Non-pigmented ciliary epithelial cell (primary cell): ENCODE results near the gene COL12A1.
A peak's percentile ranks its signal among the peaks of the same experiment; 100 is the strongest.

ENCODE experiments used
- DNase-seq: peaks from one replicate; pipeline ENCODE4 v3.0.0-alpha.2; 2010; ENCODE audit warnings: low read depth

The COL12A1 gene

DNA sequence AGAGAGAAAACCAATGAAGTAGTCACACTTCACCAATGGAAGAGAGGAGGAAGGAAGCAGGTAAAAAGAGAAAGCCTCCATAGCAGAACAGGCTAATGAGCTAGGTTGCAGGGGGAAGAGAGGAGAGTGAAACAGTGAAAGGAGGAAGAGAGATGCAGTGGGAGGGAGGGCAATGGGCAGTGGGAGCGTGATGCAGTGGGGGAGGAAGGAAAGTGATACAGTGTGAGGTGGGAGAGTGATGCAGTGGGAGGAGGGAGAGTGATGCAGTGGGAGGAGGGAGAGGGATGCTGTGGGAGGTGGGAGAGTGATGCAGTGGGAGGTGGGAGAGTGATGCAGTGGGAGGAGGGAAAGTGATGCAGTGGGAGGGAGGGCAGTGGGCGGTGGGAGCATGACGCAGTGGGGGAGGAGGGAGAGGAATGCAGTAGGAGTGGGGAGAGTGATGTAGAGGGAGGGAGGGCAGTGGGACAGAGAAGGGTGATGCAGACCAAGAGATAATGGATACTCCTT lies 29.7 kb downstream of the COL12A1 start:
- DNase-seq: no peak

DNA sequence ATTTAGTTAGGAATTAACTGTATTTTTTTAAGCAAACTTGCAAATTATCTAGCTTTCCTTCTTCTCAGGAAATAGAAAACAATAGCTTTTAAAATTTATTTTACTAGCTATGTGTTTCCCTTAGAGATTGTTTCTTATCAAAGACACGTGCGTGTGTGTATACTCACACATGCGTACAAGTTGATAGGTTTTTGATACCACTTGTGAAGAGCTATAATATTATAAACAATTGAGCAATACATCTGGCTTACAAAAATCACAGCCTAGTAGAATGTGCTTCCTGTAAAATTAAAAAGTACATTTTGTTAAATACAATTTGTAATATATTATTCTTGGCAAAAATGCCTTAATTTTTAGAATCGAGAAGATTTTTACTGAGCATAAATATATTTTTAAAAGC lies 33.9 kb downstream of the COL12A1 start:
- DNase-seq: no peak

DNA sequence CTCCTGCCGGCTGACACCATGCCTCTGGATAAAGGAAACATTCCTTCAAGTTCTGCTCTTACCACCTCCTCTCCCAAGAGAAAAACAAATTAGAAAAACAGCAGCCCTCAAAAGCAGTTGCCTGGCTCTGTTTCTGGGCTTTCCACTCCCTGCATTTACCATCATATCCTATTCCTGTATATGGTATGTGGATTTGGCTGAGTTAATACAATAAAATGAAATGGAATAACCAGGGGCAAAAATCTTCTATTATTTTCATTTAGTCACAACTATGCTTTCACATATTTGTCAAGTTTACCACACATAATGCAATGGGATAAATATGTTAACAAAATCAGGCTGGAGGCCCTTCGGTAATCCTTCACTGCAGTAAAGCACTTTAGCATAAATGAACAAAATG lies 34.3 kb downstream of the COL12A1 start:
- no peak for DNase-seq

DNA sequence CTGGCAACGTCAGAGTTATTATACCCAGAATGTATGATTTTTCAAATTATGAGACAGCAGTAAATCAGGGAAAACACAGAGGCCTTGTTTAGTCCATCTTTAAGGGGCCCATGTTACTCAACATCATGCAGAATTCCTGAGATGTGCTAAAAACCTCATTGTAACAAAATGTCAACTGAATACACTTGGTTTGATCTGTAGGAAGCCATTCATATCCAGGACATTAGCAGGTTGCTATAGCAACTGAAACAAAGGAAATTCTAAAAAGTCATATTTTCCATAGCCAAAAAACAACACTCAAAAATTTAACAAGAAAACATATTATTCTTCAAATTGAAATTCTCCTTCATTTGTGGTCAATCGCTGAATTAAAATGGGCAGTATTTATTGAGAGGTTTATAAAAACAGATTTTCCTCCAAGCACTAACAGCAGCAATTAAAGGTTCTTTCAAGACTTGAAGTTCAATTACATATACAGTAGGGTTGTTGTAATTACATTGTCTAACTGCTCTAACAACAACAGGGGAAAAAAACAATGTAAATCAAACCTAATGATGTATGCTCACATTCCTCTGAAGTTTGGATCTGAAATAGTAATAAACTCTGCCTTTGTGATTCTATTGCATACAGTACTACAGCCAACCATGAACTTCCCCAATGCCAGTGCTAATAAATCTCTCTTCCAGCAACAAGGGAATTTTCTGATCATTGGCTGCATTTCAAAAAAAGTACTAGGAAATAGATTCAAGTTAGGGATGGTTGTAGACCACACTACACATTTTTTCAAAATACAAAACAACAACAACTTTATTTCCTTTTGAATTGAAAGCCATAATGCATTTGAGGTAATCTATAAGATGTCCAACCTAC lies 34.9 kb downstream of the COL12A1 start:
- DNase-seq: no peak

DNA sequence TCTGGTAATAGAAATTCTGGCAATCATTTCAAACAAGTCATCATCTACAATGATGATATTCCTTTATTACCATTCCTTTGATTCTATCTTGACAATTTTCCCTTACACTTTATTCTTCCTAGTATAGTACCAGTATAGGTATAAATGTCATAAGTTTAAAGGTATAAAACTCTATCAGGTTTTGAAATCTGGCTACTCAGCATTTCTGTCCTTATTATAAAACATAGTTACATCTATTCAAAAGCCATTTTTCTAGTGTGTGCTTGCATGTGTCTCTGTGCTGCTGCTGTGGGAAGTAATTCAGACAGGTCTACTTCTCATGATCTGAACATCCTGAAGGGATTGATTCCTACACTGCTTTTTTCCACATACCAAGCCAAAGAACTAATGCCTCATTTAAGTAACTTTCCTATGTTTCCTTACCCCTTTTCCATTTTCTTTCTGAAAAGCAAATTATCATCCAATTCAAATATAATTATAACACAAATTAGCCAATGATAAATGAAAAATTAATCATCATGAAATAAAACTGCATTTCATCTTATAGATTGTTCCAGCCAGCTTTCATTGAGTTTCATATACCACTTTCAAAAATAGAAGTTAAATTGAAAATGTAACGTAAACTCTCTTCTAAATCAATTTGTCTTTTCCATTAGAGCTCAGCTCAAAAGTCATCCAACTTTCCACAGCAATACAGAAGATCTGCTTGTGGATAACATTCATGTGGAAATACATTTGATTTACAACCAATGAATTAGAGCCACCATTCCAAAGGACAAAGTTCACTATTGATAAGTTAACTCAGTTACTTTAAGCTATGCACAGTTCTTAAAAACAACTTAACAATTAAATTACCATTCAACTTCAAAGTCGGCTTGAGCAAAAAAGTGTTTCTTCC lies 35.9 kb downstream of the COL12A1 start:
- no peak for DNase-seq

DNA sequence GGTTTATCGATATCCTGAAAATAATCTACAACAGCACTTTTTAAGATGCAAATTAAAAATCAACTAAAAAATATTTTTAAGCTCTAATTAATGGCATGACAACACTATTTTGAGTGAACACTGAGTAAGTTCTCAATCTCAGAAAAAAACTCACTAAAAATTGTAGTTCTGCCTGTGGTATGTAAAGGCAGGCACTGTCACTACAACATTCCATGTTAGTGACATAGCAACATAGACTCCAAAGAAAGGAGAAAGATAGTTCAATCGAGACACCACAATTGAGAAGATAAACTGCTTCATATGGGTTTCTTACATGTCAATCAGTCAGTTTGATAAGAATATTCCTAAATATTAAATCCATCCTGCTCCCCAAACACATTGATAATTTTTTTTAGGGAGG lies 38.0 kb downstream of the COL12A1 start:
- DNase-seq: no peak

DNA sequence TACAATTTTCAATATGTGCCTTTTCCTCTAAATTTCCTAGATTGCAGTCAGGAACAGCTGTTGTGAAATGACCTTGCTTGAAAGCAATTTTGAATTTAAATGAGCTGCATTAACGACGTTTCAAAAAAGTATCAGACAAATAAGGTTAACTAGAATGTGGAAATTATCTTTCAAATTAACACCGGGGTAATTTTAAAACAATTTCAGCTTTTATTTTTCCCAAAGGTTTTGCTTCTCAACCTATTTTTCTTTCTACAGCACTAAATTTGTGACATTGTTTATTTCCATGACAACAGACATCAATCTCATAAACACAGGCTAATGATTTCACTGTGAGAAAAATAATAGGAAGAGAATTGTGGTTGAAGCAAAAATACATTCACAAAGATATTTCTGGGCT lies 38.5 kb downstream of the COL12A1 start:
- DNase-seq: no peak

DNA sequence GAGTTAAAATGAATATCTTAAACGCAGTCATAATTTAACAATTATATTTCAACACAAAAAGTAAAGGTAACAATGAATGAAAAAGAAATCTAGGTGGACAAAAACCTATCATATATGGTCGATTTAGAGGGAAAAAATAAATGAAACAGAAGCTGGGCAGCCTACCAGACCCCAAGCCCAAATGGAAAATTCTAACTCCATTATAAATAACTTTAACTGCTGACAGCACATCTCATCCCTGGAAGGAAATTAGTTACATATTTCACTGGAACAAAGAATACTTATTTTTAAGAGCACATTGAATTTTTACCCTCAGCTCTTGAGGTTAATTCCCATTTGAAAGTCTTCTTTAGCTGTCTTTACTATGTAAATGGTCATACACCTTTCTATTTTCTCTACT lies 39.1 kb downstream of the COL12A1 start:
- DNase-seq: no peak

DNA sequence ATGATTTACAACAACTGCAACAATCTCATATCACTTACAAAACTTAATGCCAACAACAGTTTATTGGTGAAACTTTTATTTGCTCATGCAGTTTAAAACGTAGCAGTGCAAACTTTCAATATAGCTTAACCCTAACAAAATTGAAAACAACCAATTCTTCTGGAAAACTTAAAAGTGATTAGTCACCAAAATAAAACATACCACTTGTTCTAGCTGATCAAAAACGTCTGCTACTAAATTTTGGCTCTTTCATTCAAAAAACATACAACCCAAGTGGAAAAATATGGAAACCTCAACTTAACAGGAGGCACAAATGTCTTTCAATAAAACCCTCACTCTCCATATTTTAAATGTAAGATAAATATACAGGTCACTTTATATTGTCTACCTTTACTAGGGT lies 39.6 kb downstream of the COL12A1 start:
- no peak for DNase-seq

DNA sequence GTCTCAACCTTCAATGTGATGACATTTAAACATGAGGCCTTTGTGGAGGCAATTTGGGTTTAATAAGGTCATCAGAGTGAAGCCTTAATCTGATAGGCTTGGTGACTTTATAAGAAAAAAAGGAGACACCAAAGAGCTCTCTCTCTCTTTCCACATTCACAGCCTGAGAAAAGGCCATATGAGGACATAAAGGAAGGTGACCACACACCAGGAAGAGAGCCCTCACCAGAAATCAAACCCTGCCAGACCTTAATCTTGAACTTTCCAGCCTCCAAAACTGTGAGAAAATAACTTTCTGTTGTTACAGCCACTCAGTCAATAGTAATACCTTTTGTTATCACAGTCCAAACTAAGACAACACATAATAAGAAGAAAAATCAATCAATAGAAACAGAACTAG lies 47.7 kb downstream of the COL12A1 start:
- no peak for DNase-seq

DNA sequence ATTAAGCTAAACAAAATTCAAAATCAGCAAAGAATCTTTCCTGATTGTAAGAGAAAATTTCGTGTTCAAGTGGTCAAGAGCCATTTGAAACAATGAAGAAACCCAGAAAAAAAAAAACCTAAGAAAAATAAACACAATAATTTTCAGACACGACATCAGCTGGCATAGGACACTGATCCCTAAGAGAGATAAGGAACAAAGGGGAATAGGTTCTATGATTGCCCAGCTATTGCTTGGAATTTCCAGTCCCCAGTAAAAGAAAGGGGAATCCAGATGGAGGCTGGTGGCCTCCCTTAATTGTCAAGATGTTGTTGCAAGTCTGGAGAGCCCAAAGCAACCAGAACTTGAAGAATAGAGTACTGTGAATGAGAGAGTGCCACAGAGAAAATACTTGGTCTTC lies 48.5 kb downstream of the COL12A1 start:
- DNase-seq: no peak

DNA sequence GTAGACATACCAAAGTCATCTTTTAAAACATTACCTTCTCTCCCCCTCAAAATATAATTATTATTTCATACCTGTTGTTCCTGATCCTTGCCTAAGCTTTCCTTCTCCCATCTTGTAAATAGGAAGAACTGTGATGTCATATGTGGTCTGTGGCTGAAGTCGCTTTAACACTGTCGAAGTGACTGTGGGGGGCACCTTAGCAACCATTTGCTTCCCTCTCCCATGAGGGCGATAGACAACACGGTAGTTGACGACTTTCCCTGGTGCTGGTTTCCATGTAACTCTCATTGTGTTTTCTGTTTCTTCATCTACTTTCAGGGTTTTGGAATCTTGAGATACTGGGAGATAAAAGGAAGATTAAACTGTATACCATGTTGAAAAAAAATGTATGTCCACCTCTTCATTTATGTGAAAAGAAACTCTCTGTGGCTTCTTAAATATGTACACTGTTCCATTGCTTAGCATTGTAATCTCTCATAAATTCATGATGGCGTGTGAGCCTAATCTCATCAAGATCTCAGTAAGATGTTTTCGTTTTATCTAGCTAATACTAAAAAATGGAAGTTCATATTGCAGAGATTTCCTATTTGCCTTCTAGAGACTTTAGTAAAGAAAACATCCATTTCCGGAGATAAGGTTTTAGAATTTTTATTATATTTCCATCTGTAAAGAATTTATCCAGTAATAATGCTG lies 49.5 kb downstream of the COL12A1 start:
- DNase-seq: no peak

DNA sequence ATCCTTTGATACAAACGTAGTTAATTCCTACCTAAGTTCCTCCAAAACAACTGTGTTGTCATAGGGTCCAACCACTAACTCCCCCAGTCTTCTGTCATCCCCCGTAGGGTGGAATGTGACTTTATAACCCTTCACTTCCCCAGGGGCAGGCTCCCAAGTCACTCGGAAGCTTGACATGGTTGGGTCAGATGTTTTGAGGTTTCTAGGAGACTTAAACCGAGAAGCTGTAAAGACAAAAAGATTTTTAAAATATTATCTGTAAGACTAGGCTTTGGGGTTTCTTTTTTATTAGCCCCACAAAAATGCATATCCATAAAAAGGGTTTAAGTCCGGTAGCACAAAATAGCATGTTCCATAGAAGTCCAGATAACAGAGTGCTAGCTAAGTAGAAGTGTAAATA lies 50.2 kb downstream of the COL12A1 start:
- DNase-seq: no peak

DNA sequence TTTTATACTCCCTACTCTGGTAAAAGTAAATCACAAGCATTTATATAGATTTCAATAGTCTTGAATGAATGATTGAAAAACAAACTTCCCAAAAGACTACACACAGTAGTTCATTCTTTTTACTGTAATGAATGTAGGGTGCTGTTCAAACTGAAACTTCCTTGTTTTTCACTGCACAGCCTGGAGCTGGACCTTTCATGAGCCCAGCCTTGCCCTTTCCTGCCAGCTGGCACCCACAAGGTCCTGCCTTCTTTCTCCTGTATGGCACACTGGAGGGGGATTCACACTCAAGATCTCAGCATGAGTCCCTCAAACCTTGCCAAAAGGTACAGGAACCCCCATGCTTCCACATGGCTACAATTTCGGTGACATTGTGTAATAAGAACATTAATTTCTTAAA lies 50.9 kb downstream of the COL12A1 start:
- DNase-seq: no peak

DNA sequence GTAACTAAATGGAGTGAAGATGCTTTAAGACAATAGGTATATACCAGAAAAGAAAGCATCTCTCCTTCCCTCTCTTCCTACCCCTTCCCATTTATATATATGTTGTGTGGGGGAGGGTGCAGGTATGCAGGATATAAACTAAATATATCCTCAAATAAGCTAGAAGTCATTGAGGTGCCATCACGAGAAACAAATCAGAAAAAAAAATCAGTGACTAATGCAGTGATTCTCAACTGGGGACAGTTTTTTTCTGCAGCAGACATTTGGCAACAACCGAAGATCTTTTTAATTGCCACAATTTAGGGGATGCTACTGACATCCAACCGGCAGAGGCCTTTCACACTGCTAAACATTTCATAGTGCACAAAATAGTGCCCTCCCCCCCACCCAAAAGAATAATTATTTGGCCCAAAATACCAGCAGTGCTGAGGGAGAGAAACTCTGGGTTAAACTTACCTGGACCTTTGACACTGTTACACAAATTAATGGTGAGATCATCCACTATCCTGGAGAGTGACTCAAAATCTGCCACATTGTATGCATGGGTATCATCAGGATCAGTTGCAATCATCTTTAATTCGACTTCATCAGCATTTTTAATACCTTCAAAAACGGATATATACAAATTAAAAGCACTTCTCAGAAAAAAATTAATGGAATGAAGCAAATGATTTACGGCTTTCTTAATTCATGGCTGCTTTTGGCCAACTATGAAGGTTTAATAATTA lies 55.0 kb downstream of the COL12A1 start:
- no peak for DNase-seq

DNA sequence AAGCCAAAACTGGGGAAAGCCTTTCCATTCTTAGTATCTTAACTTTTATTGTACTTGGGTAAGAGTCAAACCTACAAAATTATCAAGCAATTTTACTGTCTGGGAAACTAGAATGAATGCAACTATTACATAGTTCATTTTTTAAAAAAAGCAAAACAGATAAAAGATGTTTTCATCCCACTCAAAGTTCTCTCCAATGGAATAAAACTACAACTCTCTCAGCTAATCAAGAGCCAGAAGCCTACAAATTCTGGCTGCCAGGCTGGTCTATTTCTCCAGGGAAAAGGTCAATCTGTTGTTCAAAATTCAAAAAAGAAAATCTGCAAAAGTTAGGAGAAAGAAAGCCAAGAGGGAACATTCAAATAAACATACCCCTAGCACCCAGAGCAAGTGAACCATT lies 56.2 kb downstream of the COL12A1 start:
- no peak for DNase-seq

DNA sequence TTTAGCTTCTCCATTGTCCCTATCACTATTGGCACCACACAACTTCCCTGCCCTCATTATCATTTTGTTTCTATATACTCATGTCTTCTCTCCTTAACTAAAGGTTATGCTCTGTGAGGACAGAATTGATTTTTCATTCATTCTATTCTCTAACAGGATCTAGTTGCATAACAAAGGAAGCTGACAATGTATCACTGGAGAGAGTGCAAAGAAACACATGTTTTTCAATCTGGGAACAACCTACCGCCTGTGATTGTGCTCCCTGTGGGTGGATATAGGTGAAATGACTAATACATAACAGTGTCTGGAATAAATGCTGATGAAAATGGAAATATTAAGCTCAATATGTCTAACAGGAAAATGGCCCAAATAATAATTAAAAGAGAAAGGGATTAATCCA lies 56.6 kb downstream of the COL12A1 start:
- DNase-seq: no peak

DNA sequence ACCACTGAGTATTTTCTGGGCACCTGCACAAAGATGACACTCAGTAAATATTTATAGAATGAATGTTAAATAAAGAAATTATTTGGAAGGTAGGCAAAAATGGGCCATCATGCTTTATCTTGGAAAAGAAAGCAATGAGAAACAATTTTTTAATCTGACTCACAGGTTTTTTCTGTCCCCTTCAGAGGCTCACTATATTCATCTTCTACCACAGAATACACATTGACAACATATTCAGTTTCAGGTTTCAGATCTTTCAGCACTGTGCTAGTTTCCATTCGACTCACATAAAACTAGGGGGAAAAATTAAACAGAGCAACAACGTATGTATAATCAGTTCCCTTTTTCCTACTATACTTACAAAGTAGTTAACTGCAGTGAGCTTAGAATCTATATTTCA lies 58.3 kb downstream of the COL12A1 start:
- no peak for DNase-seq

DNA sequence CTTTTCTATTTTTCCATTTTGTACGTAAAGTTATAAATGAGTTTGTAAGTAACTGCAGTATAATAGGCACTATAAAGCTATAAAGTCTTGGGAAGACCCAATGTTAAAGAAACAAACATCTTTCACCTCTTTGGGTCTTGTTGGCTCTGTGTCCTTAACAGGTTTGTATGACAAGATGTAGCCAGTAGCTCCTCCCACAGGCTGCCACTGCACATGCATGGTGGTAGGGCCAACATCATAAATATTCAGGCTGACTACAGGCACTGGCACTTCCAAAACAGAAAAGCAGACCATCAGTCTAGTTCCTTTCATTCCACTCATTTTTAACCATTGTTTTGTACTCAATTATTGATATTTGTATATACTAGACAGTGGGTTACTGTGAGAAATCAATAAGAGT lies 59.9 kb downstream of the COL12A1 start:
- DNase-seq: no peak

DNA sequence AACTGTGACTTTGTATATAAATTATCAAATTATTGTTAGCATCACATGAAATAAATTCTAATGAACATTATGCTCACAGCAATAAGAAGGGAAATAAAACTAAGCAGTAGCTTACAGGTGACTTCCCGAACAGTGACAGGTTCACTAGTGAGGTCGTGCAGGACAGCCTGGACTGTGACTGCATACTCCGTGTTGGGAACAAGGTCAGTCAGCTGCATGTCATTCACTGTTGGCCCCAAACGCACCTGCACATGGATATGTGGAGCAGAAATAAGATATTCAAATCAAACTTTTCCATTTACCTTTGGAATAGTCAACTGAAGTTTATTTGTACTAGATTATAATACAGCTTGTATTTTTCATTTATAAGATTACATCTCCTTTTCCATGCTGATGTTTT lies 60.6 kb downstream of the COL12A1 start:
- DNase-seq: no peak

DNA sequence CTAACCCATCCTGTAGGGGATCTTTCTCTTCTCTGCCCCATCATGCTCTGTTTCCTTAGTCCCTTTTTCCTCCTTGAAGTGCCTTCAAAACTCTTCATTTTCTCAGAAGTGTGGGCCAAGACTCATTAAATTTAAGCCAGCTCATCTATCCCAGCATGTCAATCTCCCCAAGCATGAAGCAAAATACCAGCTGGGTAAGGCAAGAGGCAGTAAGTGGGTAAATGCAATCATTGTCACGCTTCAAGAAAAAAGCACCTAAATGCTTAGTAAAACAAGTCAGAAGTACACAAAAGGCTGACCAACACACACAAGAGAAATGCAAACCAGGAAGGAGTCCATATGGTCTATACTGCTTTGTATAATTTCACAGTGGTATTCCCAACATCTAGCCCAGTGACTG lies 61.5 kb downstream of the COL12A1 start:
- DNase-seq: no peak

DNA sequence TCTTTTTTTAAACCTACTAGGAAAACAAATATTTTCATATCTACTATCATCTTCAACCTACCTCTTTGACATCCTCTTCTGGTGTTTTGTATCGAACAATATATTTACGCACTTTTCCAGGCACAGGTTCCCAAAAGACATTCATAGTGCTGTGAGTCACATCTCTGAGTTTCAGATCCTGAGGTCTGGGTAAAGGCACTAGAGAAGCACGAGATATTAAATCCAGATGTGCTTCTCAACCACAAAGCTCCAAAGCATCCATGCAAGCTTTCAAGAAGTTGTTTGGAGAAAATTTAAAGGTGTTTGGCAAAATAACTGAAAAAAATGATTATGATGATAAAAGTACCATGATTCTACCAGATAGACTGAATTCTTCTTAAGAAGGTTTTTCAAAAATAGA lies 62.7 kb downstream of the COL12A1 start:
- peak; percentile 71 for DNase-seq
